Measurements from ENCODE around the gene SERPINA12. TPM values are rescaled to one million over a fixed set of nuclear protein-coding genes. Genes with fewer than 3 reads are reported as not detected.
"Not testable (repeated sequence)": the region's sequence is repeated elsewhere in the genome, so short reads cannot be mapped to it uniquely, and the experiment has no call there.

The SERPINA12 gene
- total RNA-seq, 1 donor from 2014 or later = not detected

- intact Hi-C loops (cut with micrococcal nuclease) = no loop called here
- ChIA-PET POLR2A (no interaction called here), CTCF (no interaction called here)
- no peak for DNase-seq
- Mint-ChIP-seq H3K27me3 (no peaks in the 10 kb centered on the region), H3K27ac (no peak overlapping the region), H3K9me3 (no peaks in the 10 kb centered on the region), H3K4me1 (no peaks in the 10 kb centered on the region), H3K36me3 (ENCODE audit: low read depth) (no peaks in the 10 kb centered on the region), H3K4me3 (no peak overlapping the region)
- no peak for TF ChIP-seq CTCF (IDR thresholded peaks at IDR 0.05)
- ATAC-seq (ENCODE audit: low read depth) = no peak
These were observed 6.2 kb upstream of the SERPINA12 start for GRCh38 chr14:94515426-94515825.

- CTCF ChIA-PET = no interaction called here
- H3K9me3 Mint-ChIP-seq = no peaks in the 10 kb centered on the region
- H3K36me3 Mint-ChIP-seq (ENCODE audit: low read depth) = no peaks in the 10 kb centered on the region
- ATAC-seq (ENCODE audit: low read depth) (no peak), DNase-seq (no peak)
- no peaks in the 10 kb centered on the region for H3K4me1 Mint-ChIP-seq
- no peaks in the 10 kb centered on the region for H3K27me3 Mint-ChIP-seq
- no peak overlapping the region for H3K4me3 Mint-ChIP-seq
- H3K27ac Mint-ChIP-seq = no peak overlapping the region
- POLR2A ChIA-PET = no interaction called here
- intact Hi-C loops (cut with micrococcal nuclease) = no loop called here
- no peak for TF ChIP-seq CTCF (IDR thresholded peaks at IDR 0.05)
These were observed 5.1 kb upstream of the SERPINA12 start for GRCh38 chr14:94514351-94514750.

- CTCF ChIA-PET; intact Hi-C loops (cut with micrococcal nuclease); H3K36me3 Mint-ChIP-seq (ENCODE audit: low read depth); H3K27me3 Mint-ChIP-seq; H3K27ac Mint-ChIP-seq; ATAC-seq (ENCODE audit: low read depth); H3K9me3 Mint-ChIP-seq; H3K4me1 Mint-ChIP-seq; POLR2A ChIA-PET; DNase-seq; H3K4me3 Mint-ChIP-seq: not testable (repeated sequence)
These were observed 1.2 kb upstream of the SERPINA12 start for GRCh38 chr14:94510481-94510880.

GRCh38 chr14:94505641-94506040 lies 3.6 kb downstream of the SERPINA12 start:
- no peak overlapping the region for H3K4me3 Mint-ChIP-seq
- intact Hi-C loops (cut with micrococcal nuclease) = no loop called here
- TF ChIP-seq CTCF (IDR thresholded peaks at IDR 0.05) = no peak
- H3K4me1 Mint-ChIP-seq = no peaks in the 10 kb centered on the region
- H3K27me3 Mint-ChIP-seq = peaks cover 10% of the 10 kb centered on the region
- ChIA-PET POLR2A (no interaction called here), CTCF (no interaction called here)
- ATAC-seq (ENCODE audit: low read depth) = no peak
- no peaks in the 10 kb centered on the region for H3K9me3 Mint-ChIP-seq
- no peak for DNase-seq
- H3K27ac Mint-ChIP-seq = no peak overlapping the region
- H3K36me3 Mint-ChIP-seq (ENCODE audit: low read depth) = no peaks in the 10 kb centered on the region

GRCh38 chr14:94505206-94505605 lies 4.1 kb downstream of the SERPINA12 start:
- DNase-seq (no peak), ATAC-seq (ENCODE audit: low read depth) (no peak)
- intact Hi-C loops (cut with micrococcal nuclease) = no loop called here
- ChIA-PET POLR2A (no interaction called here), CTCF (no interaction called here)
- no peak overlapping the region for H3K27ac Mint-ChIP-seq
- H3K27me3 Mint-ChIP-seq = peaks cover 10% of the 10 kb centered on the region
- TF ChIP-seq CTCF (IDR thresholded peaks at IDR 0.05) = no peak
- no peak overlapping the region for H3K4me3 Mint-ChIP-seq
- no peaks in the 10 kb centered on the region for H3K36me3 Mint-ChIP-seq (ENCODE audit: low read depth)
- no peaks in the 10 kb centered on the region for H3K9me3 Mint-ChIP-seq
- H3K4me1 Mint-ChIP-seq = no peaks in the 10 kb centered on the region
